ENCODE data around the gene ROBO1.

DNA sequence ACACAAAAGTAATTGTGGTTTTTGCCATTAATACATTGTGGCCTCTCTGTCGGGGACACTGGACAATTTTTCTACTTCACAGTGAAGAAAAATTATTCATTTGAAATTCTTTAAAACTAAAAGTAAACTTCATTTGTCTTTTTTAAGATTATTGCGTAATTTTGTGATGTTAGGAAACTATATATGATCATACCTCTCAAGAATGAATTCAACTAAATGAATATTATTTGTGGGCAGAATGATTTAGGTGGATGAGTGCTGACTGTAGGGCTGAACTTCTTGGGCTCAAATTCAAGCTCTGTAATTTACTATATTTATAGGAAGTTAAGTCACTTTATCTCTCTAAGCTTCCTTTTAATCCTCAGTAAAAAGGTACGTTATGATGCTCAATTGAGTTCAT, 441.2 kb downstream of the ROBO1 start:
- TF ChIP-seq BHLHE40 (IDR thresholded peaks at IDR 0.05; ENCODE audit: borderline replicate concordance) (no peak), HDGF (IDR thresholded peaks at IDR 0.05; ENCODE audit: borderline replicate concordance) (no peak), LEF1 (IDR thresholded peaks at IDR 0.05; ENCODE audit: borderline replicate concordance) (no peak), SP1 (IDR thresholded peaks at IDR 0.05) (no peak), SUZ12 (IDR thresholded peaks at IDR 0.05) (no peak)
- TF ChIP-seq, protein P1, sequence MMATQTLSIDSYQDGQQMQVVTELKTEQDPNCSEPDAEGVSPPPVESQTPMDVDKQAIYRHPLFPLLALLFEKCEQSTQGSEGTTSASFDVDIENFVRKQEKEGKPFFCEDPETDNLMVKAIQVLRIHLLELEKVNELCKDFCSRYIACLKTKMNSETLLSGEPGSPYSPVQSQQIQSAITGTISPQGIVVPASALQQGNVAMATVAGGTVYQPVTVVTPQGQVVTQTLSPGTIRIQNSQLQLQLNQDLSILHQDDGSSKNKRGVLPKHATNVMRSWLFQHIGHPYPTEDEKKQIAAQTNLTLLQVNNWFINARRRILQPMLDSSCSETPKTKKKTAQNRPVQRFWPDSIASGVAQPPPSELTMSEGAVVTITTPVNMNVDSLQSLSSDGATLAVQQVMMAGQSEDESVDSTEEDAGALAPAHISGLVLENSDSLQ (IDR thresholded peaks at IDR 0.05), result no peak
